HepG2 (cell line): ENCODE results near the gene SMG7. TPM values are rescaled to one million over a fixed set of nuclear protein-coding genes. Genes with fewer than 3 reads are reported as not detected.

Source experiments
- ATAC-seq: fragments of 200-7000 bp; cut with Tn5 transposase; 3 replicates; pipeline ENCODE4 v1.9.1; 2020; ENCODE audit warnings: mild to moderate bottlenecking, moderate library complexity
- BruUV-seq: library from RNA; stranded (reverse); fragments of 400-500 nt; replicated peaks from 2 replicates; lab custom pipeline; 2021; lab: Mats Ljungman, UMichigan
- CTCF ChIA-PET: fragments of 300-600 bp; formaldehyde crosslinking; extraction: SDS; loops from one replicate; lab custom pipeline; 2021; ENCODE audit warnings: low total read pairs, inconsistent platforms, low intra/inter-chr PET ratio; lab: Yijun Ruan, JAX
- POLR2A ChIA-PET: fragments of 350-600 bp; sonication (Branson Sonifier 250); formaldehyde crosslinking; loops from one replicate; lab custom pipeline; 2020; ENCODE audit warnings: antibody characterized with exemption, inconsistent platforms; lab: Yijun Ruan, JAX
- DNase-seq: peaks from one replicate; pipeline ENCODE4 v3.0.0-alpha.2; 2015; ENCODE audit warnings: low spot score
- FAIRE-seq: peaks from 3 replicates; lab custom pipeline; 2011; peaks lifted over from hg19 to GRCh38; lab: Jason Lieb, UNC
- H2AFZ ChIP-seq: one replicate; pipeline ENCODE4 v1.6.1; 2011; ENCODE audit warnings: low read length, inconsistent platforms
- H3K27ac ChIP-seq: fragments of 300-600 bp; 3 replicates; pipeline ENCODE4 v1.8.0; 2011; ENCODE audit warnings: mixed run types, mild to moderate bottlenecking, mixed read lengths, low read length, inconsistent platforms; ENCODE audit not compliant: insufficient read depth; ENCODE audit errors: extremely low read length
- H3K27me3 ChIP-seq, 2 experiments: fragments of 200-600 bp in 1 of 2; 2 replicates in 1 of 2; 3 replicates in 1 of 2; pipeline versions ENCODE4 v1.6.0 to v1.8.0; 2011; ENCODE audit warnings: low read length in 2 of 2, mild to moderate bottlenecking in 2 of 2, moderate library complexity in 2 of 2, inconsistent platforms in 1 of 2; ENCODE audit not compliant: insufficient read depth in 2 of 2, control insufficient read depth in 1 of 2
- H3K36me3 ChIP-seq, 2 experiments: fragments of 200-600 bp in 1 of 2; replicated peaks in 1 of 2; 2 replicates in 1 of 2; 3 replicates in 1 of 2; pipeline versions ENCODE4 v1.5.1 to v1.8.0; 2011; ENCODE audit warnings: low read length in 2 of 2, inconsistent platforms in 1 of 2; ENCODE audit not compliant: insufficient read depth in 2 of 2, control insufficient read depth in 1 of 2
- H3K4me1 ChIP-seq: 2 replicates; pipeline ENCODE4 v1.5.1; 2012; ENCODE audit warnings: low read length, inconsistent platforms; ENCODE audit not compliant: insufficient read depth
- H3K4me2 ChIP-seq: 2 replicates; pipeline ENCODE4 v1.6.0; 2011; ENCODE audit warnings: low read depth, low read length, inconsistent platforms
- H3K4me3 ChIP-seq, 3 experiments: fragments of 200-600 bp in 1 of 3; sonication (generic), shearing (Covaris generic) in 1 of 3; replicated peaks in 1 of 3; 2 replicates each; pipeline ENCODE4 v1.5.1; 2011 to 2016; ENCODE audit warnings: low read length in 3 of 3, inconsistent platforms in 2 of 3, low read depth in 2 of 3, mild to moderate bottlenecking in 2 of 3, control low read depth in 1 of 3, mixed read lengths in 1 of 3; ENCODE audit not compliant: insufficient read depth in 1 of 3
- H3K79me2 ChIP-seq: one replicate; pipeline ENCODE4 v1.6.1; 2011; ENCODE audit warnings: low read length, inconsistent platforms; ENCODE audit not compliant: insufficient read depth
- H3K9ac ChIP-seq: 2 replicates; pipeline ENCODE4 v1.6.0; 2011; ENCODE audit warnings: mild to moderate bottlenecking, low read depth, low read length, inconsistent platforms; ENCODE audit not compliant: insufficient read depth
- H3K9me3 ChIP-seq: 2 replicates; pipeline ENCODE4 v1.5.1; 2012; ENCODE audit warnings: mild to moderate bottlenecking, low read length
- H4K20me1 ChIP-seq: 2 replicates; pipeline ENCODE4 v1.6.0; 2011; ENCODE audit warnings: inconsistent platforms, mild to moderate bottlenecking, low read length, moderate library complexity; ENCODE audit not compliant: insufficient read depth
- CHCHD3 ChIP-seq: sonication (generic); formaldehyde crosslinking; IDR thresholded peaks from 2 replicates; pipeline ENCODE4 v1.8.0; 2022; ENCODE audit warnings: mild to moderate bottlenecking, missing genetic modification reagents, moderate library complexity
- FOXP1 ChIP-seq, 2 experiments: fragments of 450-650 bp in 1 of 2; IDR thresholded peaks; 2 replicates each; pipeline ENCODE4 v1.6.1; 2017 to 2018; ENCODE audit warnings: antibody characterized with exemption in 1 of 2
- MIER3 ChIP-seq: IDR thresholded peaks from 2 replicates; pipeline ENCODE4 v1.6.1; 2016; ENCODE audit warnings: missing compliant biosample characterization, borderline replicate concordance
- RBM22 ChIP-seq: fragments of 200-400 bp; formaldehyde crosslinking; optimal IDR thresholded peaks from 2 replicates; pipeline ENCODE3; 2017; ENCODE audit warnings: mild to moderate bottlenecking, low read length, moderate library complexity
- RELA ChIP-seq: sonication (generic); formaldehyde crosslinking; IDR thresholded peaks from 2 replicates; pipeline ENCODE4 v1.4.0; 2020; ENCODE audit warnings: missing genetic modification reagents
- U2AF2 ChIP-seq: fragments of 200-400 bp; formaldehyde crosslinking; IDR thresholded peaks from 2 replicates; pipeline ENCODE4 v1.6.1; 2017; ENCODE audit warnings: low read depth, mild to moderate bottlenecking, low read length
- ZFX ChIP-seq: sonication (generic); formaldehyde crosslinking; IDR thresholded peaks from 2 replicates; pipeline ENCODE4 v1.4.0; 2020; ENCODE audit warnings: mild to moderate bottlenecking, low read depth, missing genetic modification reagents, moderate library complexity
- ZMYM3 ChIP-seq: sonication (generic); formaldehyde crosslinking; IDR thresholded peaks from 2 replicates; pipeline ENCODE4 v1.5.1; 2020; ENCODE audit warnings: mild to moderate bottlenecking, missing genetic modification reagents
- ZNF343 ChIP-seq: sonication (generic); formaldehyde crosslinking; IDR thresholded peaks from 2 replicates; pipeline ENCODE4 v1.4.0; 2020; ENCODE audit warnings: mild to moderate bottlenecking, missing genetic modification reagents
- ZZZ3 ChIP-seq: sonication (generic); formaldehyde crosslinking; IDR thresholded peaks from 2 replicates; pipeline ENCODE4 v1.4.0; 2020; ENCODE audit warnings: missing genetic modification reagents, mild to moderate bottlenecking, borderline replicate concordance
- WGBS: methylation state at CpG from one replicate; pipeline ENCODE4 v1.1.6; 2017; ENCODE audit warnings: low lambda C conversion rate; 5-methylcytosine and 5-hydroxymethylcytosine counted together
- in situ Hi-C: cut with HindIII; loops from 2 replicates; pipeline ENCODE4 v1.10.0; 2017; ENCODE audit warnings: low pct_unique_long_range_greater_than_20kb; ENCODE audit not compliant: extremely low pct_ligation_motif_present
- intact Hi-C: fragments of 100-400 bp; cut with micrococcal nuclease; formaldehyde crosslinking; loops from one replicate; pipeline ENCODE4 v1.10.0; 2022; ENCODE audit not compliant: unreplicated experiment
- polyA plus RNA-seq, 8 experiments: library from polyadenylated mRNA; depleted of rRNA in 3 of 8; stranded (reverse) in 7 of 8; unstranded in 1 of 8; fragments of >200 nt; fragmentation: Illumina TruSeq in 4 of 8; extraction: Trizol in 4 of 8; gene quantifications; 2 replicates each; pipeline versions ENCODE4 v1.2.1 to v1.2.3, GENCODE V29; 2011 to 2016; ENCODE audit warnings: low read depth in 4 of 8, missing spikeins in 1 of 8, mixed read lengths in 1 of 8; ENCODE audit not compliant: insufficient read depth in 1 of 8
- total RNA-seq, 5 experiments: library from RNA; depleted of rRNA; stranded (reverse); fragments of >200 nt; fragmentation: Illumina TruSeq; extraction: Trizol; gene quantifications; 2 replicates each; pipeline ENCODE4 v1.2.3, GENCODE V29; 2016; ENCODE audit warnings: low read depth in 1 of 5
- TF ChIP-seq, protein P1 (sequence below): sonication (generic); formaldehyde crosslinking; IDR thresholded peaks from 2 replicates; pipeline ENCODE4 v1.4.0; 2020; ENCODE audit warnings: mild to moderate bottlenecking, missing genetic modification reagents

SMG7 gene
- total and polyA plus RNA-seq, 2 of the 13 experiments (the other 11 are each of a cell fraction or from before 2014, with no cell fraction given): 14.9 to 27.9 TPM

DNA sequence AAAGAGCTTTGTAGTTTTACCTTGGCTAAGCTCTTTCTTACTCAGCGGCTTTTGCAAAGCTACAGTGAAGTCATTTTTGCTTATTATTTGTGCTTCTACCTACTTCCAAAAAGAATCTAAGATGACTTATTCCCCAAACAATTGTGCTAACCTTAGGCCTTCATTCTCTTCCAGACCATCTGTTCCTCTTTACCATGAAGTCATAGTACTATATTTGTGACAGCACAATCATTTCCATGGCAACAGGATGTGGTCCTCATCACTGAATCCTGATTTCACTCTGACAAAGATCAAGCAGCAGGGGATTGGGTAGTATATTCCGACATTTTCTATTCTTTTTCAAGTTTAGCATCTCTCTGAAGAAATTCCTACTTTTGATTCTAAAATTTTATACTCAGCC, 29.3 kb upstream of the SMG7 start:
- peaks cover 0 to 10% of the 10 kb centered on the region in 2 experiments; a peak in 2 of 5 replicates for H3K27me3 ChIP-seq
- POLR2A ChIA-PET: no interaction called here
- CTCF ChIA-PET: no interaction called here
- H3K79me2 ChIP-seq: no peaks in the 10 kb centered on the region
- no peaks in the 10 kb centered on the region for H3K36me3 ChIP-seq
- no TSS peak for BruUV-seq
- no peak overlapping the region for H2AFZ ChIP-seq
- H3K4me2 ChIP-seq: no peak overlapping the region
- DNase-seq: no peak
- no peak overlapping the region for H3K27ac ChIP-seq
- no peak overlapping the region for H3K4me3 ChIP-seq
- H4K20me1 ChIP-seq: no peaks in the 10 kb centered on the region
- in situ Hi-C loops (no loop called here), intact Hi-C loops (no loop called here)
- H3K4me1 ChIP-seq: no peaks in the 10 kb centered on the region
- no peak for ATAC-seq
- FAIRE-seq: no peak
- no peak overlapping the region for H3K9ac ChIP-seq
- TF ChIP-seq ZNF343 (CRISPR knock-in tag): no peak
- TF ChIP-seq CHCHD3: no peak
- TF ChIP-seq FOXP1 (IDR thresholded peaks at IDR 0.05): no peak
- no peak for TF ChIP-seq FOXP1 (CRISPR knock-in tag; IDR thresholded peaks at IDR 0.05)
- TF ChIP-seq RBM22: no peak
- TF ChIP-seq MIER3 (CRISPR knock-in tag): no peak
- TF ChIP-seq RELA (CRISPR knock-in tag): no peak
- TF ChIP-seq, protein P1, sequence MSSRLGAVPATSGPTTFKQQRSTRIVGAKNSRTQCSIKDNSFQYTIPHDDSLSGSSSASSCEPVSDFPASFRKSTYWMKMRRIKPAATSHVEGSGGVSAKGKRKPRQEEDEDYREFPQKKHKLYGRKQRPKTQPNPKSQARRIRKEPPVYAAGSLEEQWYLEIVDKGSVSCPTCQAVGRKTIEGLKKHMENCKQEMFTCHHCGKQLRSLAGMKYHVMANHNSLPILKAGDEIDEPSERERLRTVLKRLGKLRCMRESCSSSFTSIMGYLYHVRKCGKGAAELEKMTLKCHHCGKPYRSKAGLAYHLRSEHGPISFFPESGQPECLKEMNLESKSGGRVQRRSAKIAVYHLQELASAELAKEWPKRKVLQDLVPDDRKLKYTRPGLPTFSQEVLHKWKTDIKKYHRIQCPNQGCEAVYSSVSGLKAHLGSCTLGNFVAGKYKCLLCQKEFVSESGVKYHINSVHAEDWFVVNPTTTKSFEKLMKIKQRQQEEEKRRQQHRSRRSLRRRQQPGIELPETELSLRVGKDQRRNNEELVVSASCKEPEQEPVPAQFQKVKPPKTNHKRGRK (CRISPR knock-in tag): no peak
- no peak for TF ChIP-seq ZMYM3
- no peak for TF ChIP-seq ZZZ3
- TF ChIP-seq U2AF2: no peak
- TF ChIP-seq ZFX (CRISPR knock-in tag): no peak
- no peaks in the 10 kb centered on the region for H3K9me3 ChIP-seq
- 17% methylated on average over 2 of the region's 2 CpGs for WGBS
